Gastrocnemius medialis (tissue), 4 donors: Measurements from ENCODE around the gene PHF11.

Experiments
- POLR2A ChIP-seq, 2 donors: fragments of 450-650 bp; IDR thresholded peaks; one replicate each; pipeline ENCODE4 v1.6.1; 2017; ENCODE audit warnings: antibody characterized with exemption in 2 of 2, mild to moderate bottlenecking in 2 of 2, moderate library complexity in 2 of 2
- TF ChIP-seq, protein P1 (sequence below), 5 experiments: fragments of 450-650 bp in 3 of 5; fragments of 200-600 bp in 2 of 5; sonication (generic) in 2 of 5; IDR thresholded peaks in 4 of 5; conservative IDR thresholded peaks in 1 of 5; 1 replicate in 4 of 5; 2 replicates in 1 of 5; pipeline ENCODE4 v1.5.1; 2016 to 2019; ENCODE audit warnings: antibody characterized with exemption in 5 of 5, mild to moderate bottlenecking in 3 of 5, moderate library complexity in 3 of 5

DNA sequence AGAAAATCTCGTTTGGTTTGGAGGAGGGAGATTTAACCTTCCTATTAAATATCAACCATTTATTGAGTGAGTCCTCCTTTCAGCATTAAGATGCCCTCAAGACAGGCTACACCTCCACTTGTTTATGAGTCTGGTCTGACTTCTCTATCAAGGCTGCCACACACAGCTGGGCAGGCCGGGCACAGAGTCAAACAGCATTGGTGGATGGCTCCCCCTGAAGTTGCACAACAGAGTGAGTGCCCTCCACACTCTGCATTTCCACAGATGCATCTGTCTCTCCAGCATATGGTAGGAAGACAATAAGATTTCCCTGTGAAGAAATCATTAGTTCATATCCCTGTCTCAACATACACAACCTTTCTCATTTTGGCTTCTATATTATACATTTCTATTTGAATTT is 31.4 kb downstream of the PHF11 start:
- TF ChIP-seq, protein P1, sequence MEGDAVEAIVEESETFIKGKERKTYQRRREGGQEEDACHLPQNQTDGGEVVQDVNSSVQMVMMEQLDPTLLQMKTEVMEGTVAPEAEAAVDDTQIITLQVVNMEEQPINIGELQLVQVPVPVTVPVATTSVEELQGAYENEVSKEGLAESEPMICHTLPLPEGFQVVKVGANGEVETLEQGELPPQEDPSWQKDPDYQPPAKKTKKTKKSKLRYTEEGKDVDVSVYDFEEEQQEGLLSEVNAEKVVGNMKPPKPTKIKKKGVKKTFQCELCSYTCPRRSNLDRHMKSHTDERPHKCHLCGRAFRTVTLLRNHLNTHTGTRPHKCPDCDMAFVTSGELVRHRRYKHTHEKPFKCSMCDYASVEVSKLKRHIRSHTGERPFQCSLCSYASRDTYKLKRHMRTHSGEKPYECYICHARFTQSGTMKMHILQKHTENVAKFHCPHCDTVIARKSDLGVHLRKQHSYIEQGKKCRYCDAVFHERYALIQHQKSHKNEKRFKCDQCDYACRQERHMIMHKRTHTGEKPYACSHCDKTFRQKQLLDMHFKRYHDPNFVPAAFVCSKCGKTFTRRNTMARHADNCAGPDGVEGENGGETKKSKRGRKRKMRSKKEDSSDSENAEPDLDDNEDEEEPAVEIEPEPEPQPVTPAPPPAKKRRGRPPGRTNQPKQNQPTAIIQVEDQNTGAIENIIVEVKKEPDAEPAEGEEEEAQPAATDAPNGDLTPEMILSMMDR (IDR thresholded peaks at IDR 0.05 in 4 of 5, conservative IDR thresholded peaks at IDR 0.05 in 1 of 5), result no peak
- no peak for TF ChIP-seq POLR2A (IDR thresholded peaks at IDR 0.05)
